ACC112 (cell line): ENCODE data around the gene NTRK1.

Experiments used
- H2AFZ ChIP-seq: fragments of 200-600 bp; sonication (generic); one replicate; pipeline ENCODE4 v1.6.0; 2017; ENCODE audit warnings: antibody characterized with exemption, low read length; ENCODE audit not compliant: unreplicated experiment
- H3K27ac ChIP-seq: fragments of 200-600 bp; sonication (generic); 2 replicates; pipeline ENCODE4 v1.5.1; 2014; ENCODE audit warnings: low read depth, mild to moderate bottlenecking, antibody characterized with exemption, low read length, moderate library complexity
- H3K27me3 ChIP-seq: fragments of 200-600 bp; sonication (generic); 2 replicates; pipeline ENCODE4 v1.6.1; 2014; ENCODE audit warnings: mild to moderate bottlenecking, antibody characterized with exemption, low read length, moderate library complexity, mixed read lengths; ENCODE audit not compliant: insufficient read depth
- H3K36me3 ChIP-seq: fragments of 200-600 bp; sonication (generic); 2 replicates; pipeline ENCODE4 v1.6.1; 2016; ENCODE audit warnings: mild to moderate bottlenecking, antibody characterized with exemption, low read length, moderate library complexity, mixed read lengths; ENCODE audit not compliant: insufficient read depth
- H3K4me1 ChIP-seq: fragments of 200-600 bp; sonication (generic); one replicate; pipeline ENCODE4 v1.6.1; 2016; ENCODE audit warnings: low read length, mixed read lengths; ENCODE audit not compliant: insufficient read depth, unreplicated experiment, control insufficient read depth
- H3K4me3 ChIP-seq: fragments of 200-600 bp; sonication (generic); 2 replicates; pipeline ENCODE4 v1.5.1; 2014; ENCODE audit warnings: mild to moderate bottlenecking, low read depth, low read length
- H3K79me2 ChIP-seq: fragments of 200-600 bp; sonication (generic); one replicate; pipeline ENCODE4 v1.6.0; 2016; ENCODE audit warnings: low read length; ENCODE audit not compliant: control insufficient read depth, unreplicated experiment, insufficient read depth

NTRK1 gene

DNA sequence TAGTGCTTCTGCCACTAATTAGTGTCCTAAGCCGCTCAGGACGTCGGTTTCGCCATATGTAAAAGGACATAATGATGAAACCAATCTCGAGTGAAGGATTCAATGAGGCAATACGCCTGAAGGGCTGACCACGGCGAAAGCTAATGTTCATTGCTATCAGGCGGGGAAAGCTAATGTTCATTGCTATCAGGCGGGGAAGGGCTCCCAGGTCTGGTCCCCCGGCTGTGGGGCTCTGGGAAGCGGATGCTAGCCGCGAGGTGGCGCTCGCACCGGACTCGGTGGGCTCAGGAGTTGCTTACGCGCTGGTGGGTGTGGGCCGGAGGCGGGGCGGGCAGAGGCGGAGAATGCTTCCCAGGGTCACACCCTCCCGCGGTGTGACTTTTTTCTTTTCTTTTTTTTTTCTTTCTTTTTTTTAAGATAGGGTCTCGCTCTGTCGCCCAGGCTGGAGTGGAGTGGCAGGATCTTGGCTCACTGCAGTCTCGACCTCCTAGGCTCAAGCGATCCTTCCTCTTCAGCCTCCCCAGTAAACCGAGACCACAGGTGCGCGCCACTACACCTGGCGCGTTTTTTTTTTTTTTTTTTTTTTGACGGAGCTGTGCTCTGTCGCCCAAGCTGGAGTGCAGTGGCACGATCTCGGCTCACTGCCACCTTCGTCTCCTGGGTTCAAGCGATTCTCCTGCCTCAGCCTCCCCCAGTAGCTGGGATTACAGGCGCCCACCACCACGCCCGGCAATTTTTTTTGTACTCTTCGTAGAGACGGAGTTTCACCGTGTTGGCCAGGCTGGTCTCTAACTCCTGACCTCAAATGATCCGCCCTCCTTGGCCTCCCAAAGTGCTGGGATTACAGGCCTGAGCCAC lies 31.8 kb downstream of the NTRK1 start:
- peak overlapping the region; percentile 75 for H3K4me3 ChIP-seq

GRCh38 chr1:156893048-156893953 lies 32.6 kb downstream of the NTRK1 start, which contains the start of gene PEAR1:
Gene PEAR1, plus strand, starts transcription at chr1:156893718. Its CDS starts 10,209 bp downstream, at chr1:156903927.
- peak within 1 kb of the TSS; percentile 97 for H3K27ac ChIP-seq
- no peaks in the 10 kb centered on the region for H3K27me3 ChIP-seq
- H2AFZ ChIP-seq = peak within 1 kb of the TSS; percentile 68
- peaks cover 25% of the 10 kb centered on the region for H3K79me2 ChIP-seq
- H3K36me3 ChIP-seq = no peaks in the 10 kb centered on the region
- peaks cover 39% of the 10 kb centered on the region for H3K4me1 ChIP-seq
- H3K4me3 ChIP-seq = peak within 1 kb of the TSS; percentile 75

More for the DNA sequence above, 31.8 kb downstream of the NTRK1 start:
- Histone ChIP-seq H3K79me2 (peaks cover 25% of the 10 kb centered on the region), H3K4me1 (peaks cover 32% of the 10 kb centered on the region), H3K36me3 (no peaks in the 10 kb centered on the region), H3K27me3 (no peaks in the 10 kb centered on the region), H2AFZ (no peak overlapping the region), H3K27ac (no peak overlapping the region)

DNA sequence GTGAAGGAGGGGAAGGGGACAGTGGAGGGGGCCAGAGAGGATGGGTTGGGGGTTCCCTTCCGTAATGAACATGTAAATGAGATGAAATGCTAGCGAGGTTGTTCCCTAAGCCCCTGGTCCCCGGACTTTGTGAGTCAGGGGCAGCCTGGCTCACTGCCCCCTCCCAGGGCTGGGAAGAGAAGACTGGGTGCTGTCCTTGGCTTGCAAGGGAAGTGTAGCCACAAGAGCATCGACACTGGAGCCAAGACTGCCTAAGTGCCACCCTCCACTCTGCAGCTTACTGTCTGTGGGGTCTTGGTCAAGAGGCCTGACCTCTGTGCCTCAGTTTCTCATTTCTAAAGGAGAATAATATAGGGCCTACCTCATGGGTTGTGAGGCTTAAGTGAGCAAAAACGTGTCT lies 33.3 kb downstream of the NTRK1 start:
- Histone ChIP-seq H2AFZ (no peak overlapping the region), H3K27me3 (no peaks in the 10 kb centered on the region), H3K36me3 (no peaks in the 10 kb centered on the region), H3K4me3 (peak overlapping the region; percentile 75), H3K79me2 (peaks cover 30% of the 10 kb centered on the region), H3K4me1 (peaks cover 46% of the 10 kb centered on the region), H3K27ac (peak overlapping the region; percentile 97)

GRCh38 chr1:156894711-156895454 lies 34.2 kb downstream of the NTRK1 start:
- H3K79me2 ChIP-seq = peaks cover 39% of the 10 kb centered on the region
- H2AFZ ChIP-seq = no peak overlapping the region
- peaks cover 55% of the 10 kb centered on the region for H3K4me1 ChIP-seq
- H3K4me3 ChIP-seq = peak overlapping the region; percentile 75
- peak overlapping the region; percentile 97 for H3K27ac ChIP-seq
- no peaks in the 10 kb centered on the region for H3K27me3 ChIP-seq
- no peaks in the 10 kb centered on the region for H3K36me3 ChIP-seq

DNA sequence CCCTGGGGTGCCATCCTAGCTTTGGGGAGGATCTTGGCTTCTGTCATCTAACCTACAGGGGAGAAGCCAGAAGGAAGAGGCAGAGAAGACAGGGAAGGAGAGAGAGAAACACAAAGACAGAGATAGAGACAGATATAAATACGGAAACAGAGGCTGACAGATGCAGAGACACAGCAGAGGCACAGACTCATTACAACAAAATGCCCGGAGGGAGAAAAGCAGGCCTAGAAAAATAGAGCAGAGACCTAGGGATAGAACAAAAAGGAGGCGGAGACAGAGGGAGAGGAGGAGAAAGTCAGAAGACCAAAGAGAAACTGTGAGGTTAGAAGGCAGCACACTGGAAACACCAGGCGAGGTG lies 34.8 kb downstream of the NTRK1 start:
- no peaks in the 10 kb centered on the region for H3K36me3 ChIP-seq
- H3K4me1 ChIP-seq = peaks cover 60% of the 10 kb centered on the region
- peak overlapping the region; percentile 97 for H3K27ac ChIP-seq
- H3K4me3 ChIP-seq = peak overlapping the region; percentile 75
- no peak overlapping the region for H2AFZ ChIP-seq
- no peaks in the 10 kb centered on the region for H3K27me3 ChIP-seq
- H3K79me2 ChIP-seq = peaks cover 44% of the 10 kb centered on the region

DNA sequence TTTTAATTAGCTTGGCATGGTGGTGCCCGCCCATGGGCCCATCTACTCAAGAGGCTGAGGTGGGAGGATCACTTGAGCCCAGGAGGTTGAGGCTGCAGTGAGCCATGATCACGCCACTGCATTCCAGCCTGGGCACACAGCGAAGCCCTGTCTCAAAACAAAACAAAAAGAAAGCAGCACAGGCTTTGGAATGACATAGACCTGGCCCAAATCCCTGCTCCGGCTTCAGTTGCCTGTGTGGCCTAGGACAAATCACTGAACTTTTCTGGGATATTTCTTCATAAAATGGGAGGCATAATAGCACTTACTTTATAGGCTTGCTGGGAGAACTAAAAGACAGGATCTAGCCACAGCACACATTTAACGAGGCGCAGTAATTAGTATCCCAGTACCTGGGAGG lies 35.3 kb downstream of the NTRK1 start:
- Histone ChIP-seq H3K27ac (peak overlapping the region; percentile 97), H3K4me3 (peak overlapping the region; percentile 75), H3K79me2 (peaks cover 49% of the 10 kb centered on the region), H2AFZ (no peak overlapping the region), H3K27me3 (no peaks in the 10 kb centered on the region), H3K4me1 (peaks cover 65% of the 10 kb centered on the region), H3K36me3 (no peaks in the 10 kb centered on the region)

GRCh38 chr1:156896490-156897033 lies 35.9 kb downstream of the NTRK1 start:
- peak overlapping the region; percentile 97 for H3K27ac ChIP-seq
- no peak overlapping the region for H2AFZ ChIP-seq
- H3K4me3 ChIP-seq = peak overlapping the region; percentile 75
- no peaks in the 10 kb centered on the region for H3K27me3 ChIP-seq
- H3K4me1 ChIP-seq = peaks cover 72% of the 10 kb centered on the region
- H3K36me3 ChIP-seq = no peaks in the 10 kb centered on the region
- peaks cover 56% of the 10 kb centered on the region for H3K79me2 ChIP-seq

- Histone ChIP-seq H3K4me3 (peak overlapping the region; percentile 75), H3K27ac (peak overlapping the region; percentile 97), H2AFZ (no peak overlapping the region)
Measured at GRCh38 chr1:156897078-156897825, 36.6 kb downstream of the NTRK1 start.

GRCh38 chr1:156898161-156898566 lies 37.5 kb downstream of the NTRK1 start:
- peaks cover 85% of the 10 kb centered on the region for H3K4me1 ChIP-seq
- peaks cover 66% of the 10 kb centered on the region for H3K79me2 ChIP-seq
- no peaks in the 10 kb centered on the region for H3K27me3 ChIP-seq
- no peaks in the 10 kb centered on the region for H3K36me3 ChIP-seq
- peak overlapping the region; percentile 75 for H3K4me3 ChIP-seq
- peak overlapping the region; percentile 97 for H3K27ac ChIP-seq
- no peak overlapping the region for H2AFZ ChIP-seq

More at GRCh38 chr1:156897078-156897825, 36.6 kb downstream of the NTRK1 start:
- Histone ChIP-seq H3K4me1 (peaks cover 79% of the 10 kb centered on the region), H3K27me3 (no peaks in the 10 kb centered on the region), H3K79me2 (peaks cover 62% of the 10 kb centered on the region), H3K36me3 (no peaks in the 10 kb centered on the region)
